Sigmoid colon (tissue), 7 donors: ENCODE data around the gene RBBP8. TPM values are rescaled to one million over a fixed set of nuclear protein-coding genes. Genes with fewer than 3 reads are reported as not detected.

Experiments used
- DNase-seq: peaks from one replicate; pipeline ENCODE4 v3.0.0-alpha.2; 2019
- H3K27ac ChIP-seq, 4 donors: fragments of 200-600 bp; sonication (generic); one replicate each; pipeline ENCODE4 v1.5.1; 2016 to 2019; ENCODE audit warnings: mild to moderate bottlenecking in 1 of 4
- H3K27me3 ChIP-seq, 3 donors: fragments of 200-600 bp; sonication (generic); one replicate each; pipeline ENCODE4 v1.5.1; 2019; ENCODE audit warnings: mild to moderate bottlenecking in 1 of 3
- H3K36me3 ChIP-seq, 4 donors: fragments of 200-600 bp; sonication (generic); one replicate each; pipeline ENCODE4 v1.5.1; 2016 to 2019
- H3K4me1 ChIP-seq, 4 donors: fragments of 200-600 bp; sonication (generic); one replicate each; pipeline ENCODE4 v1.5.1; 2017 to 2019
- H3K4me3 ChIP-seq, 4 donors: fragments of 200-600 bp; sonication (generic); one replicate each; pipeline ENCODE4 v1.5.1; 2017 to 2019; ENCODE audit warnings: mild to moderate bottlenecking in 2 of 4, moderate library complexity in 1 of 4
- H3K9me3 ChIP-seq, 4 donors: fragments of 200-600 bp in 3 of 4; sonication (generic) in 3 of 4; one replicate each; pipeline versions ENCODE4 v1.5.1 to v1.6.1; 2013 to 2019
- EP300 ChIP-seq, 4 donors: sonication (generic); formaldehyde crosslinking; IDR thresholded peaks; one replicate each; pipeline ENCODE4 v1.6.1; 2017; ENCODE audit warnings: antibody characterized with exemption in 4 of 4
- POLR2A ChIP-seq, 2 donors: fragments of 450-650 bp; IDR thresholded peaks; one replicate each; pipeline ENCODE4 v1.6.1; 2016; ENCODE audit warnings: antibody characterized with exemption in 2 of 2, mild to moderate bottlenecking in 2 of 2, moderate library complexity in 2 of 2
- POLR2AphosphoS5 ChIP-seq, 4 donors: sonication (generic); formaldehyde crosslinking; IDR thresholded peaks; one replicate each; pipeline ENCODE4 v1.6.1; 2017; ENCODE audit warnings: antibody characterized with exemption in 4 of 4
- WGBS, 2 donors: extraction: QIAGEN DNeasy Blood & Tissue Kit; methylation state at CpG; one replicate each; pipeline ENCODE4 v1.1.7; 2013; 5-methylcytosine and 5-hydroxymethylcytosine counted together
- intact Hi-C: fragments of 100-400 bp; cut with DNase I; formaldehyde crosslinking; loops from one replicate; pipeline ENCODE4 v1.15.1; 2023
- polyA plus RNA-seq, 3 donors: library from polyadenylated mRNA; stranded (reverse); fragments of 200-250 nt; gene quantifications; one replicate each; pipeline ENCODE4 v1.2.3, GENCODE V29; 2013
- total RNA-seq, 4 donors: library from RNA; depleted of rRNA; stranded (reverse); fragments of >200 nt; gene quantifications; one replicate each; pipeline ENCODE4 v1.1.0, GENCODE V29; 2016
- TF ChIP-seq, protein P1 (sequence below), 4 experiments: fragments of 450-650 bp in 3 of 4; fragments of 200-600 bp in 1 of 4; IDR thresholded peaks; one replicate each; pipeline ENCODE4 v1.5.1; 2016 to 2019; ENCODE audit warnings: antibody characterized with exemption in 4 of 4, mild to moderate bottlenecking in 3 of 4, moderate library complexity in 2 of 4
- donor health status: healthy with polysubstance abuse.
- donor health status: Bipolar disorder and iron deficiency.
- donor health status: healthy.

RBBP8 gene
- total and polyA plus RNA-seq, 7 donors: 10.3 to 30.7 (median 22.7) TPM

DNA sequence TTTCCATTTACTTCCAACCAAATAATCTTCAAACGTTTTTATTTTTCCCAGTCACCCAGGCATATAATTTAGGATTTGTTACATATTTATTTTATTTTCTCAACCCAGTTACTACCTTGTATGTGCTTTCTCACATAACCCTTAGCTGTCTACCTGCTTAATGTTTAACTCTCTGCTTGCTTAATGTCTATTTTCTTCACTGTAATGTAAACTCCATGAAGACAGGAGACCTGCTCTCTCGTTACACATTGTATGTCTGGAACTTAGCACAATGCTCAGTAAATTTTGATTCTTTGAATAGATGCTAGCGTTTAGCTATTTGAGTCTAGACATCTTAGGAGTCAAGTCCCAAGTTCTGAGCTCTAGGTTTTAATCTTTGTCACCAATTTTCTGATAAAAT lies 70.2 kb downstream of the RBBP8 start:
- Histone ChIP-seq H3K9me3 (no peaks in the 10 kb centered on the region), H3K36me3 (peaks cover 0 to 8% (median 0%) of the 10 kb centered on the region in 4 donors)
- 73 to 85% methylated on average over 3 of the region's 3 CpGs for WGBS, 2 donors

DNA sequence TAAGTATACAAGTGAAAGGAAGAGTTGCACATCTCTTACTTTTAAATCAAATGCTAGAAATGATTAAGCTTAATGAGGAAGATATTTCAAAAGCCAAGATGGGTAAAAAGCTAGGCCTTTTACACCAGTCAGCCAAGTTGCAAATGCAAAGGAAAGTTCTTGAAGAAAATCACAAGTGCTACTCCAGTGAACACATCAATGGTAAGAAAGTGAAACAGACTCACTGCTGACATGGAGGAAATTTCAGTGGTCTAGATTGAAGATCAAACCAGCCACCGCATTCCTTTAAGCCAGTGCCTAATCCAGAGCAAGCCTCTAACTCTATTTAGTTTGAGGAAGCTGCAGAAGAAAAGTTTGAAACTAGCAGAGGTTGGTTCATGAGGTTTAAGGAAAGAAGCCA lies 79.1 kb downstream of the RBBP8 start:
- no peaks in the 10 kb centered on the region for H3K27me3 ChIP-seq
- DNase-seq: no peak
- intact Hi-C loops: no loop called here
- no peak overlapping the region for H3K4me3 ChIP-seq
- H3K36me3 ChIP-seq: no peaks in the 10 kb centered on the region
- H3K27ac ChIP-seq: no peak overlapping the region
- 81 to 96% methylated on average over 1 of the region's 1 CpG for WGBS, 2 donors
- no peaks in the 10 kb centered on the region for H3K9me3 ChIP-seq
- no peaks in the 10 kb centered on the region for H3K4me1 ChIP-seq
- no peak for TF ChIP-seq POLR2AphosphoS5 (IDR thresholded peaks at IDR 0.05)
- no peak for TF ChIP-seq POLR2A (IDR thresholded peaks at IDR 0.05)
- no peak for TF ChIP-seq EP300 (IDR thresholded peaks at IDR 0.05)
- TF ChIP-seq, protein P1, sequence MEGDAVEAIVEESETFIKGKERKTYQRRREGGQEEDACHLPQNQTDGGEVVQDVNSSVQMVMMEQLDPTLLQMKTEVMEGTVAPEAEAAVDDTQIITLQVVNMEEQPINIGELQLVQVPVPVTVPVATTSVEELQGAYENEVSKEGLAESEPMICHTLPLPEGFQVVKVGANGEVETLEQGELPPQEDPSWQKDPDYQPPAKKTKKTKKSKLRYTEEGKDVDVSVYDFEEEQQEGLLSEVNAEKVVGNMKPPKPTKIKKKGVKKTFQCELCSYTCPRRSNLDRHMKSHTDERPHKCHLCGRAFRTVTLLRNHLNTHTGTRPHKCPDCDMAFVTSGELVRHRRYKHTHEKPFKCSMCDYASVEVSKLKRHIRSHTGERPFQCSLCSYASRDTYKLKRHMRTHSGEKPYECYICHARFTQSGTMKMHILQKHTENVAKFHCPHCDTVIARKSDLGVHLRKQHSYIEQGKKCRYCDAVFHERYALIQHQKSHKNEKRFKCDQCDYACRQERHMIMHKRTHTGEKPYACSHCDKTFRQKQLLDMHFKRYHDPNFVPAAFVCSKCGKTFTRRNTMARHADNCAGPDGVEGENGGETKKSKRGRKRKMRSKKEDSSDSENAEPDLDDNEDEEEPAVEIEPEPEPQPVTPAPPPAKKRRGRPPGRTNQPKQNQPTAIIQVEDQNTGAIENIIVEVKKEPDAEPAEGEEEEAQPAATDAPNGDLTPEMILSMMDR (IDR thresholded peaks at IDR 0.05): no peak

More for the DNA sequence above, 70.2 kb downstream of the RBBP8 start:
- TF ChIP-seq, protein P1 (IDR thresholded peaks at IDR 0.05): no peak
- TF ChIP-seq EP300 (IDR thresholded peaks at IDR 0.05) (no peak), POLR2AphosphoS5 (IDR thresholded peaks at IDR 0.05) (no peak), POLR2A (IDR thresholded peaks at IDR 0.05) (no peak)
- intact Hi-C loops: no loop called here
- Histone ChIP-seq H3K27ac (no peak overlapping the region), H3K4me3 (no peak overlapping the region), H3K27me3 (no peaks in the 10 kb centered on the region), H3K4me1 (no peaks in the 10 kb centered on the region)
- no peak for DNase-seq

DNA sequence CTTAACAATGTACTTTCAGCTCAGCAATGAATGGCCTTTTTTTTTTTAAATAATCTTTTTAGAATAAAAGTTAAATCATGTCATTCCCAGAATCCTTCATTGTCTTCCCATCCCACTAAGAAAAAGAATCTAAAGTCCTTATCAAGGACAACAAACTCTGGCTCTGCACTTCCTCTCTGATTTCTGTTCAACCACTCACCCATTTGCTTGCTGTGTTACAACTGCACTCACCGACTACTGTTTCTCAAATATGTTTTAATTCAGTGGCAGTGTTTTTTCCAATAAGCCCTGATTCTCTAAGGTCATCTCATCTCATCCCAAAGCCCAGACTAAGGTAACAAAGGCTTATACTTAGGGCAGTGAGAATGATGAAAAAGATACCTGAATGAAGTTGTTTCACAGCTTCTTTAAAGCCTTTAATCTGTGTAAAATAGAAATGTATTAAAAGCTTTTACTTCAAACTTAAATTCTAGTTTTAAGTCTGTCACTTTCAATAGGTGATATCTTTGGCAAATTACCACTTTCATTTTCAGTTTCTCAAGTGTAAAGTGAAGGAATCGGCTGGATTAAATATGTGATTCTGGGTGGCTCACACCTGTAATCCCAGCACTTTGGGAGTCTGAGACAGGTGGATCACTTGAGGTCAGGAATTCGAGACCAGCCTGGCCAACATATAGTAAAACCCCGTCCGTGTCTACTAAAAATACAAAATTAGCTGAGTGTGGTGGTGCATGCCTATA lies 87.6 kb downstream of the RBBP8 start:
- WGBS, 2 donors: 61 to 67% methylated on average over 5 of the region's 5 CpGs

DNA sequence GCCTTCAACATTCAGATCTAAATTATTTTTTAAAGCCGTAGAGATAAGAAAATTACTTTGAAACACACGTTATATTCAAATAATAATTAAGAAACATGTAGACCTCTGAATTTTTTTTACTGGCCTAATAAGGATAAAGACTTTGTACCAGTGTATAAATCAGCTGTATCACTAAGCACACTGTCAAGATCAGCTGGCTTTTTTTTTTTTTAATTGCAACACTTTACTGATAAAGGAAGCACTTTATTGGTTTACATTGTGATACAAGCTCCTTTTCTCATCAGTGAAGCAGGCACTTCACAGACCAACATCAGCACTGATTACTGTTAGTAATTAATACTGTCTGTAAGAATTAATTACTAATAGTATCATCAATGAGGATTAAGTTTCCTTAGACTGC lies 88.5 kb downstream of the RBBP8 start:
- TF ChIP-seq, protein P1 (IDR thresholded peaks at IDR 0.05): no peak
- TF ChIP-seq EP300 (IDR thresholded peaks at IDR 0.05) (no peak), POLR2A (IDR thresholded peaks at IDR 0.05) (no peak)
- no peaks in the 10 kb centered on the region for H3K4me1 ChIP-seq
- no peak overlapping the region for H3K4me3 ChIP-seq
- 50 to 83% methylated on average over 2 of the region's 2 CpGs for WGBS, 2 donors
- peaks cover 0 to 12% (median 0%) of the 10 kb centered on the region in 4 donors for H3K36me3 ChIP-seq
- H3K9me3 ChIP-seq: no peaks in the 10 kb centered on the region
- no peaks in the 10 kb centered on the region for H3K27me3 ChIP-seq
- H3K27ac ChIP-seq: no peak overlapping the region
- intact Hi-C loops: no loop called here
- no peak for DNase-seq

More for the DNA sequence above, 87.6 kb downstream of the RBBP8 start:
- Histone ChIP-seq H3K27me3 (no peaks in the 10 kb centered on the region), H3K4me3 (no peak overlapping the region), H3K36me3 (peaks cover 0 to 12% (median 0%) of the 10 kb centered on the region in 4 donors), H3K9me3 (no peaks in the 10 kb centered on the region), H3K27ac (no peak overlapping the region), H3K4me1 (no peaks in the 10 kb centered on the region)
- intact Hi-C loops: no loop called here
- DNase-seq: no peak
- no peak for TF ChIP-seq POLR2AphosphoS5 (IDR thresholded peaks at IDR 0.05)
- no peak for TF ChIP-seq EP300 (IDR thresholded peaks at IDR 0.05)
- TF ChIP-seq, protein P1 (IDR thresholded peaks at IDR 0.05): no peak
- TF ChIP-seq POLR2A (IDR thresholded peaks at IDR 0.05): no peak
